ENCODE data around the gene SPDEF.
A peak's percentile ranks its signal among the peaks of the same experiment; 100 is the strongest.

SPDEF gene

GRCh38 chr6:34562350-34562749 lies 6.2 kb upstream of the SPDEF start:
- DNase-seq (ENCODE audit: low read depth): no peak
- H3K4me3 ChIP-seq (ENCODE audit: low read depth, low read length): no peak overlapping the region
- no peak for TF ChIP-seq CTCF (IDR thresholded peaks at IDR 0.05; ENCODE audit: low read depth, low read length)
- TF ChIP-seq MAX (IDR thresholded peaks at IDR 0.05; ENCODE audit: low read depth, low read length): no peak
- TF ChIP-seq MYC (IDR thresholded peaks at IDR 0.05; ENCODE audit: low read depth, low read length): no peak

GRCh38 chr6:34561227-34561530 lies 5.0 kb upstream of the SPDEF start:
- H3K4me3 ChIP-seq (ENCODE audit: low read depth, low read length): no peak overlapping the region
- DNase-seq (ENCODE audit: low read depth): no peak
- TF ChIP-seq MYC (IDR thresholded peaks at IDR 0.05; ENCODE audit: low read depth, low read length) (no peak), MAX (IDR thresholded peaks at IDR 0.05; ENCODE audit: low read depth, low read length) (no peak), CTCF (IDR thresholded peaks at IDR 0.05; ENCODE audit: low read depth, low read length) (no peak), POLR2A (IDR thresholded peaks at IDR 0.05; ENCODE audit: extremely low read depth, insufficient read length) (no peak)

DNA sequence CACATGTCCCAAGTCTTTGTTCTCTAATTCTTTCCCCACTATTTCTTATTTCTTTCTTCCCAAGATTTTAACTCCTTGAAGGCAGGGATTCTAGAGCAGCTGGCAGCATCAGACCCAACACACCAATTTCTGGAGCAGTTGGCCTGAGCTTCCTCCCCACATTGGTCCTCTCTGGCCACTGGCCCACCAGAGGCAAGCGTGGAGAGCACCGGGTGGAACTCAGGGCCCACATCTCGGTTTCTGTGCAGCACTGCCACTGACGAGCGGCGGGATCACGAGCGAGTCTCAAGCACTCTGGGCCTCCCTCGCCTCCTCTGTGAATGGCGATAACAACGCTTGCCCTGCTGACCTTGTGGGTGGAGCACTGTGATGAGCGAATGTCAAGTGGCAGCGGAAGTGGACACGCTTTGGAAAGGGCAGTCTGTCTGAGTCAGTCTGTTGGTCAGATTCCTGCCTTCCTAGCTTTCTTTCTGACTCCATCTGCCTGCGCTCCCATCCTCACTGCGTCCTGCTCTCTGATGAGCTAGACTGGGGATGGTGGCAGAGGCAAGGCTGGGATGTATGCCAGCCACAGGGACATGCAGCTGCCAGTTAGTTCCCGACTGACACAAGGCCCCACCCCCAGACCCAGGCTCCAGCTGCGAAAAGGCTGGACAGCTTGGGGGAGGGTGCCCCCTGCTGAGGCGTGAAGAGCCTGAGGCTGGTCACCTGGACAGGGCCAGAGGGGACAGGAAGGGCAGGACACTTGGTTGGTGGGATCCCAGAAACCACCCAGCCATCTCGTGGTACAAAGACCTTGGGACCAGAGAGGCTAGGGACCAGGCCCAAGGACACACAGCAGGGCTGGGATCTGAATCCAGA lies 4.5 kb upstream of the SPDEF start:
- no peak overlapping the region for H3K4me3 ChIP-seq (ENCODE audit: low read depth, low read length)
- peak; percentile 31 for DNase-seq (ENCODE audit: low read depth)
- TF ChIP-seq MAX (IDR thresholded peaks at IDR 0.05; ENCODE audit: low read depth, low read length) (no peak), MYC (IDR thresholded peaks at IDR 0.05; ENCODE audit: low read depth, low read length) (no peak), POLR2A (IDR thresholded peaks at IDR 0.05; ENCODE audit: extremely low read depth, insufficient read length) (no peak), CTCF (IDR thresholded peaks at IDR 0.05; ENCODE audit: low read depth, low read length) (no peak)

DNA sequence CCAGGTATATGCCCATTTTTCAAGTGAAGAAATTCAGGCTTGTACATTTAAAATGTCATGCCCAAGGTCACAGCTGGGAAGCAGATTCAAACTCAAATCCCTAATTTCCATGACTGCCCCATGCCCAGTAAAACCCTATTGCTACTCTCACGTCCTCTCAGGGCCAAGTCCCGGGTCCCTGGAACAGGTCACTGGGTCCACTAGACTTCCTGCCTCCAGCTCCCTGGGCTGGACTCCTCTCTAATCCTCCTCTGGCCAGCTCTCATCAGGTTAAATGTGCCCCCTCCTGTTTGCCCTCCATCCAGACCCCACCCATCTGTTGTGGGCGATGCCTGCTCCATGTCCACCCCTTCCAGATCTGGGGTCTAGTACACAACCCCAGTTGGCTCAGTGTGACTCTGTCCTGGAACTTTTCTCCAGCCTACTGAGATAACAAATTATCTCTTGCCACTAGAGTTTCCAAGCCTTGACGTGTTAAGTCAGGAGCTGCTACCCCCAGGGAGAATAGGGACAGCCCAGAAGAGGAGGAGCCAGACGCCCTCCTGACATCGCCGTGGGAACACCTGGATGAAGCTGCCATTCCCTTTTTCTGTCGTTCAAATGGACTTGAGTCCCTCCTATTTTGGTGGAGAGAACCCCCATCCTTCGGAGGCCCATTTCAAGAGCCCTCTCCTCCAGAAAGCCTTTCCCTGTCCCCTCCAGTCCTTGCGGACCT lies 3.7 kb upstream of the SPDEF start:
- DNase-seq (ENCODE audit: low read depth): no peak
- no peak overlapping the region for H3K4me3 ChIP-seq (ENCODE audit: low read depth, low read length)
- TF ChIP-seq MAX (IDR thresholded peaks at IDR 0.05; ENCODE audit: low read depth, low read length) (no peak), POLR2A (IDR thresholded peaks at IDR 0.05; ENCODE audit: extremely low read depth, insufficient read length) (no peak), MYC (IDR thresholded peaks at IDR 0.05; ENCODE audit: low read depth, low read length) (no peak), CTCF (IDR thresholded peaks at IDR 0.05; ENCODE audit: low read depth, low read length) (no peak)

GRCh38 chr6:34558172-34558714 lies 2.1 kb upstream of the SPDEF start:
- DNase-seq (ENCODE audit: low read depth): no peak

More at GRCh38 chr6:34558172-34558714, 2.1 kb upstream of the SPDEF start:
- no peak overlapping the region for H3K4me3 ChIP-seq (ENCODE audit: low read depth, low read length)
- TF ChIP-seq POLR2A (IDR thresholded peaks at IDR 0.05; ENCODE audit: extremely low read depth, insufficient read length): no peak
- TF ChIP-seq CTCF (IDR thresholded peaks at IDR 0.05; ENCODE audit: low read depth, low read length): no peak
- TF ChIP-seq MYC (IDR thresholded peaks at IDR 0.05; ENCODE audit: low read depth, low read length): no peak
- no peak for TF ChIP-seq MAX (IDR thresholded peaks at IDR 0.05; ENCODE audit: low read depth, low read length)
